Vagina (tissue), 2 donors: ENCODE results near the gene TTF2. TPM values are rescaled to one million over a fixed set of nuclear protein-coding genes. Genes with fewer than 3 reads are reported as not detected.

ENCODE experiments used
- DNase-seq, 2 donors: peaks; one replicate each; pipeline ENCODE4 v3.0.0-alpha.2; 2017; ENCODE audit errors: extremely low spot score in 2 of 2
- H3K27ac ChIP-seq: fragments of 200-600 bp; sonication (generic); one replicate; pipeline ENCODE4 v1.5.1; 2019
- H3K27me3 ChIP-seq: fragments of 200-600 bp; sonication (generic); one replicate; pipeline ENCODE4 v1.5.1; 2019
- H3K36me3 ChIP-seq, 2 donors: fragments of 200-600 bp; sonication (generic); one replicate each; pipeline ENCODE4 v1.5.1; 2017 to 2019
- H3K4me1 ChIP-seq: fragments of 200-600 bp; sonication (generic); one replicate; pipeline ENCODE4 v1.5.1; 2019
- H3K4me3 ChIP-seq, 2 donors: fragments of 200-600 bp; sonication (generic); 1 replicate in 1 of 2; 2 replicates in 1 of 2; pipeline ENCODE4 v1.5.1; 2016 to 2019
- H3K9me3 ChIP-seq: fragments of 200-600 bp; sonication (generic); one replicate; pipeline ENCODE4 v1.5.1; 2019
- CTCF ChIP-seq, 3 experiments: fragments of 450-650 bp in 2 of 3; fragments of 200-600 bp in 1 of 3; sonication (generic) in 1 of 3; IDR thresholded peaks; one replicate each; pipeline ENCODE4 v1.5.1; 2017 to 2019; ENCODE audit warnings: antibody characterized with exemption in 3 of 3, mild to moderate bottlenecking in 2 of 3, moderate library complexity in 2 of 3
- POLR2A ChIP-seq, 2 donors: fragments of 450-650 bp; IDR thresholded peaks; one replicate each; pipeline ENCODE4 v1.6.1; 2017; ENCODE audit warnings: antibody characterized with exemption in 2 of 2, mild to moderate bottlenecking in 2 of 2, moderate library complexity in 2 of 2
- POLR2AphosphoS5 ChIP-seq, 2 donors: sonication (generic); formaldehyde crosslinking; IDR thresholded peaks; one replicate each; pipeline ENCODE4 v1.9.0; 2017; ENCODE audit warnings: antibody characterized with exemption in 2 of 2, mild to moderate bottlenecking in 2 of 2, low read depth in 1 of 2; ENCODE audit not compliant: insufficient read depth in 1 of 2
- intact Hi-C: fragments of 100-400 bp; cut with DNase I; formaldehyde crosslinking; loops from one replicate; pipeline ENCODE4 v1.15.1; 2023
- total RNA-seq: library from RNA; depleted of rRNA; stranded (reverse); fragments of >200 nt; gene quantifications from one replicate; pipeline ENCODE4 v1.2.3, GENCODE V29; 2016

Gene TTF2
- total RNA-seq, 1 donor from 2014 or later: 7.6 TPM

GRCh38 chr1:117033772-117034171, 26.4 kb upstream of the TTF2 start:
- no peak overlapping the region for H3K27ac ChIP-seq

GRCh38 chr1:117034791-117035290, 25.3 kb upstream of the TTF2 start:
- Histone ChIP-seq H3K27ac (no peak overlapping the region), H3K27me3 (no peaks in the 10 kb centered on the region), H3K9me3 (no peaks in the 10 kb centered on the region), H3K4me3 (no peak overlapping the region), H3K36me3 (no peaks in the 10 kb centered on the region), H3K4me1 (no peaks in the 10 kb centered on the region)
- TF ChIP-seq CTCF (IDR thresholded peaks at IDR 0.05) (no peak), POLR2A (IDR thresholded peaks at IDR 0.05) (no peak), POLR2AphosphoS5 (IDR thresholded peaks at IDR 0.05; ENCODE audit: insufficient read depth in 1 of 2, low read depth in 1 of 2) (no peak)
- intact Hi-C loops: no loop called here
- no peak for DNase-seq

More at GRCh38 chr1:117033772-117034171, 26.4 kb upstream of the TTF2 start:
- H3K36me3 ChIP-seq: no peaks in the 10 kb centered on the region
- DNase-seq: no peak
- TF ChIP-seq CTCF (IDR thresholded peaks at IDR 0.05) (no peak), POLR2AphosphoS5 (IDR thresholded peaks at IDR 0.05; ENCODE audit: insufficient read depth in 1 of 2, low read depth in 1 of 2) (no peak), POLR2A (IDR thresholded peaks at IDR 0.05) (no peak)
- H3K27me3 ChIP-seq: no peaks in the 10 kb centered on the region
- H3K4me3 ChIP-seq: no peak overlapping the region
- no peaks in the 10 kb centered on the region for H3K4me1 ChIP-seq
- H3K9me3 ChIP-seq: no peaks in the 10 kb centered on the region
- intact Hi-C loops: no loop called here

GRCh38 chr1:117036018-117036461, 24.1 kb upstream of the TTF2 start:
- Histone ChIP-seq H3K36me3 (no peaks in the 10 kb centered on the region), H3K9me3 (no peaks in the 10 kb centered on the region), H3K27me3 (no peaks in the 10 kb centered on the region), H3K4me1 (no peaks in the 10 kb centered on the region), H3K27ac (no peak overlapping the region), H3K4me3 (no peak overlapping the region)
- intact Hi-C loops: no loop called here
- no peak for DNase-seq
- TF ChIP-seq POLR2AphosphoS5 (IDR thresholded peaks at IDR 0.05; ENCODE audit: insufficient read depth in 1 of 2, low read depth in 1 of 2): no peak
- TF ChIP-seq POLR2A (IDR thresholded peaks at IDR 0.05): no peak
- TF ChIP-seq CTCF (IDR thresholded peaks at IDR 0.05): no peak

GRCh38 chr1:117037802-117038201, 22.3 kb upstream of the TTF2 start:
- intact Hi-C loops: no loop called here
- no peak overlapping the region for H3K27ac ChIP-seq
- H3K4me3 ChIP-seq: no peak overlapping the region
- no peaks in the 10 kb centered on the region for H3K36me3 ChIP-seq
- TF ChIP-seq CTCF (IDR thresholded peaks at IDR 0.05): no peak
- TF ChIP-seq POLR2AphosphoS5 (IDR thresholded peaks at IDR 0.05; ENCODE audit: insufficient read depth in 1 of 2, low read depth in 1 of 2): no peak
- TF ChIP-seq POLR2A (IDR thresholded peaks at IDR 0.05): no peak
- no peaks in the 10 kb centered on the region for H3K9me3 ChIP-seq
- H3K4me1 ChIP-seq: no peaks in the 10 kb centered on the region
- no peak for DNase-seq
- H3K27me3 ChIP-seq: no peaks in the 10 kb centered on the region

- Histone ChIP-seq H3K36me3 (no peaks in the 10 kb centered on the region), H3K9me3 (no peaks in the 10 kb centered on the region), H3K4me3 (no peak overlapping the region), H3K4me1 (no peaks in the 10 kb centered on the region), H3K27ac (no peak overlapping the region), H3K27me3 (no peaks in the 10 kb centered on the region)
- TF ChIP-seq POLR2A (IDR thresholded peaks at IDR 0.05) (no peak), POLR2AphosphoS5 (IDR thresholded peaks at IDR 0.05; ENCODE audit: insufficient read depth in 1 of 2, low read depth in 1 of 2) (no peak), CTCF (IDR thresholded peaks at IDR 0.05) (no peak)
- DNase-seq: no peak
- intact Hi-C loops: no loop called here
These were observed 21.9 kb upstream of the TTF2 start for GRCh38 chr1:117038236-117038635.
